Measurements from ENCODE around the gene CORO1C. TPM values are rescaled to one million over a fixed set of nuclear protein-coding genes. Genes with fewer than 3 reads are reported as not detected.

The CORO1C gene
- total RNA-seq, 6 experiments from 2014 or later: 36.6 to 100 (median 57.5) TPM

DNA sequence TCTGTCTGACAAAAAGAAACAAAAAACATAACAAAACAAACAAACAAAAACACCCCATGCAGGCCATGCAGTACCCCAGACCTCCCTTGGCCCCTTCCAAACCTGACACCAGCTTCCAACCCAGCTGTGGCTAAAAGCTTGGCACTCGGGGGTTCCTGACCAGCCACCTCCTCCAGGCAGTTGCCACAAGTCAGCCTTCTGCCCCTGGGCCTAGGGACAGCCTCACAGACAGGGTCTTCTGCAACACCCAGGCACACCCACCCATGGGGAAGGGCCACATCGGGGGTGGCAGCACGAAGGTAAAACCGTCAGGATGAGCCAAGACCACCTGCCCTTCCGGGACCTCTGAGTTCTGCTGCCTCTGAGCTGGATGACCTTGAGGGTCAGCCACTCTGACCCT is 122.7 kb downstream of the CORO1C start:
- no peak for ATAC-seq
- Histone ChIP-seq H3K27ac (no peak overlapping the region), H3K4me3 (no peak overlapping the region), H3K9me3 (no peaks in the 10 kb centered on the region), H3K27me3 (no peaks in the 10 kb centered on the region), H3K36me3 (no peaks in the 10 kb centered on the region), H3K4me1 (no peaks in the 10 kb centered on the region)
- 53% methylated on average over 5 of the region's 5 CpGs for WGBS (ENCODE audit: insufficient coverage, low coverage, low lambda C conversion rate, missing lambda C conversion rate)
- DNase-seq: no peak
- intact Hi-C loops (cut with DNase I): no loop called here
- no peak for TF ChIP-seq POLR2A (IDR thresholded peaks at IDR 0.05)
- TF ChIP-seq CTCF (IDR thresholded peaks at IDR 0.05): no peak

- no peaks in the 10 kb centered on the region for H3K36me3 ChIP-seq
- no peak overlapping the region for H3K27ac ChIP-seq
- WGBS (ENCODE audit: insufficient coverage, low coverage, low lambda C conversion rate, missing lambda C conversion rate): 64% methylated on average over 10 of the region's 10 CpGs
- no peaks in the 10 kb centered on the region for H3K27me3 ChIP-seq
- TF ChIP-seq CTCF (IDR thresholded peaks at IDR 0.05) (no peak), POLR2A (IDR thresholded peaks at IDR 0.05) (no peak)
- no peak for DNase-seq
- H3K9me3 ChIP-seq: no peaks in the 10 kb centered on the region
- no peaks in the 10 kb centered on the region for H3K4me1 ChIP-seq
- ATAC-seq: no peak
- intact Hi-C loops (cut with DNase I): no loop called here
- no peak overlapping the region for H3K4me3 ChIP-seq
Measured at GRCh38 chr12:108607981-108608600, 123.2 kb downstream of the CORO1C start.

GRCh38 chr12:108606492-108606891 is 124.8 kb downstream of the CORO1C start:
- Histone ChIP-seq H3K27me3 (no peaks in the 10 kb centered on the region), H3K9me3 (no peaks in the 10 kb centered on the region), H3K27ac (no peak overlapping the region), H3K4me1 (no peaks in the 10 kb centered on the region), H3K4me3 (no peak overlapping the region), H3K36me3 (no peaks in the 10 kb centered on the region)
- intact Hi-C loops (cut with DNase I): no loop called here
- no peak for DNase-seq
- no peak for TF ChIP-seq POLR2A (IDR thresholded peaks at IDR 0.05)
- no peak for TF ChIP-seq CTCF (IDR thresholded peaks at IDR 0.05)
- no peak for ATAC-seq
- 94% methylated on average over 3 of the region's 9 CpGs for WGBS (ENCODE audit: insufficient coverage, low coverage, low lambda C conversion rate, missing lambda C conversion rate)

DNA sequence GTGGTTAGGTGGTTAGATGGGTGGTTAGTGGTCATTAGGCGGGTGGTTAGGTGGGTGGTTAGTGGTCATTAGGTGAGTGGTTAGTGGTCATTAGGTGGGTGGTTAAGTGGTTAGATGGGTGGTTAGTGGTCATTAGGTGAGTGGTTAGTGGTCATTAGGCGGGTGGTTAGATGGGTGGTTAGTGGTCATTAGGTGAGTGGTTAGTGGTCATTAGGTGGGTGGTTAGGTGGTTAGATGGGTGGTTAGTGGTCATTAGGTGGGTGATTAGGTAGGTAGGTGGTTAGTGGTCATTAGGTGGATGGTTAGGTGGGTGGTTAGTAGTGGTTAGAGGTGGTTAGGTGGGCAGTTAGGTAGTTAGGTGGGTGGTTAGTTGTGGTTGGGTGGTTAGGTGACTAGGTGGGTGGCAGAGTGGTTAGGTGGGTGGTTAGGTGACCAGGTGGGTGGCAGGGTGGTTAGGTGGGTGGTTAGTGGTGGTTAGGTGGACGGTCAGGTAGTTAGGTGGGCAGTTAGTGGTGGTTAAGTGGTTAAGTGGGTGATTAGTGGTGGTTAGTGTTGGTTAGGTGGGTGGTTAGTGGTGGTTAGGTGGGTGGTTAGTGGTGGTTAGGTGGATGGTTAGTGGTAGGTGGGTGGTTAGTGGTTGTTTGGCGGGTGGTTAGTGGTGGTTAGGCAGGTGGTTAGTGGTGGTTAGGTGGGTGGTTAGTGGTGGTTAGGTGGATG is 125.5 kb downstream of the CORO1C start:
- H3K9me3 ChIP-seq: no peaks in the 10 kb centered on the region
- no peaks in the 10 kb centered on the region for H3K27me3 ChIP-seq
- no peak overlapping the region for H3K27ac ChIP-seq
- DNase-seq (no peak), ATAC-seq (no peak)
- TF ChIP-seq CTCF (IDR thresholded peaks at IDR 0.05): no peak
- TF ChIP-seq POLR2A (IDR thresholded peaks at IDR 0.05): no peak
- H3K4me1 ChIP-seq: no peaks in the 10 kb centered on the region
- no peaks in the 10 kb centered on the region for H3K36me3 ChIP-seq
- intact Hi-C loops (cut with DNase I): no loop called here
- no peak overlapping the region for H3K4me3 ChIP-seq
- WGBS (ENCODE audit: insufficient coverage, low coverage, low lambda C conversion rate, missing lambda C conversion rate): 75% methylated on average over 4 of the region's 4 CpGs

Measured in right lobe of liver (tissue), 6 donors.